Medulla oblongata (tissue), 1 donor: ENCODE data around the gene TSPY2.
"Not testable (repeated sequence)": the region's sequence is repeated elsewhere in the genome, so short reads cannot be mapped to it uniquely, and the experiment has no call there.

Source experiments
- DNase-seq: peaks from one replicate; pipeline ENCODE4 v3.0.0-alpha.2; 2015; ENCODE audit errors: extremely low spot score

TSPY2 gene

GRCh38 chrY:6245923-6246322 lies at the start of gene TSPY2:
Gene TSPY2, plus strand, starts transcription at chrY:6246223. Its CDS starts 46 bp downstream, at chrY:6246269.
- DNase-seq = not testable (repeated sequence)

- DNase-seq = not testable (repeated sequence)
Measured at GRCh38 chrY:6209565-6209964, 36.5 kb upstream of the TSPY2 start.

GRCh38 chrY:6217045-6217444 lies 29.0 kb upstream of the TSPY2 start:
- not testable (repeated sequence) for DNase-seq

- not testable (repeated sequence) for DNase-seq
Measured at GRCh38 chrY:6269839-6270238, 23.8 kb downstream of the TSPY2 start.
